Measurements from ENCODE around the gene HLCS.

Gene HLCS

GRCh38 chr21:36708286-36709029 lies 258.0 kb downstream of the HLCS start:
- in situ Hi-C loops (cut with HindIII; ENCODE audit: low sequenced_read_pairs): no loop called here

GRCh38 chr21:36707763-36708285 lies 258.6 kb downstream of the HLCS start:
- in situ Hi-C loops (cut with HindIII; ENCODE audit: low sequenced_read_pairs): no loop called here

- in situ Hi-C loops (cut with HindIII; ENCODE audit: low sequenced_read_pairs): no loop called here
These were observed 259.3 kb downstream of the HLCS start for GRCh38 chr21:36706951-36707762.

- in situ Hi-C loops (cut with HindIII; ENCODE audit: low sequenced_read_pairs): no loop called here
These were observed 260.0 kb downstream of the HLCS start for GRCh38 chr21:36706482-36706852.

GRCh38 chr21:36705679-36706481 lies 260.6 kb downstream of the HLCS start:
- in situ Hi-C loops (cut with HindIII; ENCODE audit: low sequenced_read_pairs): no loop called here

GRCh38 chr21:36704958-36705678 lies 261.4 kb downstream of the HLCS start:
- in situ Hi-C loops (cut with HindIII; ENCODE audit: low sequenced_read_pairs): no loop called here

GRCh38 chr21:36704281-36704957 lies 262.1 kb downstream of the HLCS start:
- in situ Hi-C loops (cut with HindIII; ENCODE audit: low sequenced_read_pairs): no loop called here

- in situ Hi-C loops (cut with HindIII; ENCODE audit: low sequenced_read_pairs): no loop called here
These were observed 262.7 kb downstream of the HLCS start for GRCh38 chr21:36703626-36704280.

- in situ Hi-C loops (cut with HindIII; ENCODE audit: low sequenced_read_pairs): no loop called here
These were observed 263.3 kb downstream of the HLCS start for GRCh38 chr21:36703123-36703522.

GRCh38 chr21:36702622-36702968 lies 263.9 kb downstream of the HLCS start:
- in situ Hi-C loops (cut with HindIII; ENCODE audit: low sequenced_read_pairs): no loop called here

- in situ Hi-C loops (cut with HindIII; ENCODE audit: low sequenced_read_pairs): no loop called here
These were observed 264.5 kb downstream of the HLCS start for GRCh38 chr21:36701756-36702621.

- in situ Hi-C loops (cut with HindIII; ENCODE audit: low sequenced_read_pairs): no loop called here
These were observed 265.3 kb downstream of the HLCS start for GRCh38 chr21:36700971-36701755.
